Hepatocyte (in vitro differentiated cells): ENCODE measurements around the gene KRTAP5-4. TPM values are rescaled to one million over a fixed set of nuclear protein-coding genes. Genes with fewer than 3 reads are reported as not detected.

Experiments
- DNase-seq: peaks from one replicate; pipeline ENCODE4 v3.0.0-alpha.2; 2016; ENCODE audit warnings: low spot score
- H2AFZ ChIP-seq: fragments of 200-600 bp; sonication (generic); 2 replicates; pipeline ENCODE4 v1.6.0; 2016; ENCODE audit warnings: antibody characterized with exemption, mild to moderate bottlenecking
- H3K27ac ChIP-seq: fragments of 200-600 bp; sonication (generic); 2 replicates; pipeline ENCODE4 v1.5.1; 2016; ENCODE audit warnings: mild to moderate bottlenecking
- H3K27me3 ChIP-seq: fragments of 200-600 bp; sonication (generic); 2 replicates; pipeline ENCODE4 v1.6.1; 2016
- H3K36me3 ChIP-seq: fragments of 200-600 bp; sonication (generic); replicated peaks from 2 replicates; pipeline ENCODE4 v1.5.1; 2016; ENCODE audit warnings: low read depth; ENCODE audit not compliant: insufficient read depth
- H3K4me1 ChIP-seq: fragments of 200-600 bp; sonication (generic); 2 replicates; pipeline ENCODE4 v1.5.1; 2016; ENCODE audit warnings: mild to moderate bottlenecking, moderate library complexity; ENCODE audit not compliant: insufficient read depth
- H3K4me2 ChIP-seq: fragments of 200-600 bp; sonication (generic); 2 replicates; pipeline ENCODE4 v1.6.0; 2016
- H3K4me3 ChIP-seq: fragments of 200-600 bp; sonication (generic); 2 replicates; pipeline ENCODE4 v1.5.1; 2016; ENCODE audit warnings: mild to moderate bottlenecking
- H3K79me2 ChIP-seq: fragments of 200-600 bp; sonication (generic); 2 replicates; pipeline ENCODE4 v1.6.0; 2017; ENCODE audit warnings: mild to moderate bottlenecking
- H3K9me2 ChIP-seq: fragments of 200-600 bp; sonication (generic); replicated peaks from 2 replicates; pipeline ENCODE4 v1.6.0; 2017; ENCODE audit warnings: mild to moderate bottlenecking; ENCODE audit not compliant: insufficient read depth
- H3K9me3 ChIP-seq: fragments of 200-600 bp; sonication (generic); 2 replicates; pipeline ENCODE4 v1.5.1; 2016; ENCODE audit warnings: low read depth, mild to moderate bottlenecking
- H4K20me1 ChIP-seq: fragments of 200-600 bp; sonication (generic); 2 replicates; pipeline ENCODE4 v1.6.0; 2016; ENCODE audit warnings: mild to moderate bottlenecking; ENCODE audit not compliant: insufficient read depth, poor library complexity, severe bottlenecking
- EZH2 ChIP-seq: fragments of 200-600 bp; sonication (generic); IDR thresholded peaks from 2 replicates; pipeline ENCODE4 v1.6.1; 2016; ENCODE audit warnings: antibody characterized with exemption, mild to moderate bottlenecking, borderline replicate concordance
- EZH2phosphoT487 ChIP-seq: fragments of 200-600 bp; sonication (generic); IDR thresholded peaks from one replicate; pipeline ENCODE4 v1.6.1; 2018; ENCODE audit warnings: antibody characterized with exemption, mild to moderate bottlenecking, low read depth, moderate library complexity; ENCODE audit not compliant: unreplicated experiment, severe bottlenecking
- WGBS: methylation state at CpG from one replicate; pipeline ENCODE4 v1.1.6; 2016; ENCODE audit warnings: low lambda C conversion rate; ENCODE audit errors: missing lambda C conversion rate; 5-methylcytosine and 5-hydroxymethylcytosine counted together
- polyA plus RNA-seq: library from polyadenylated mRNA; unstranded; fragments of >200 nt; fragmentation: Nextera tagmentation; extraction: Ambion mirVana; gene quantifications from 2 replicates; pipeline ENCODE4 v1.2.1, GENCODE V29; 2016
- total RNA-seq: library from RNA; depleted of rRNA; stranded (reverse); fragments of >200 nt; gene quantifications from 2 replicates; pipeline ENCODE4 v1.2.3, GENCODE V29; 2014
- TF ChIP-seq, protein P1 (sequence below): fragments of 200-600 bp; sonication (generic); IDR thresholded peaks from 2 replicates; pipeline ENCODE4 v1.5.1; 2016; ENCODE audit warnings: antibody characterized with exemption, mild to moderate bottlenecking; ENCODE audit not compliant: poor library complexity

Gene KRTAP5-4
- total and polyA plus RNA-seq, 2 experiments from 2014 or later, result not detected

DNA sequence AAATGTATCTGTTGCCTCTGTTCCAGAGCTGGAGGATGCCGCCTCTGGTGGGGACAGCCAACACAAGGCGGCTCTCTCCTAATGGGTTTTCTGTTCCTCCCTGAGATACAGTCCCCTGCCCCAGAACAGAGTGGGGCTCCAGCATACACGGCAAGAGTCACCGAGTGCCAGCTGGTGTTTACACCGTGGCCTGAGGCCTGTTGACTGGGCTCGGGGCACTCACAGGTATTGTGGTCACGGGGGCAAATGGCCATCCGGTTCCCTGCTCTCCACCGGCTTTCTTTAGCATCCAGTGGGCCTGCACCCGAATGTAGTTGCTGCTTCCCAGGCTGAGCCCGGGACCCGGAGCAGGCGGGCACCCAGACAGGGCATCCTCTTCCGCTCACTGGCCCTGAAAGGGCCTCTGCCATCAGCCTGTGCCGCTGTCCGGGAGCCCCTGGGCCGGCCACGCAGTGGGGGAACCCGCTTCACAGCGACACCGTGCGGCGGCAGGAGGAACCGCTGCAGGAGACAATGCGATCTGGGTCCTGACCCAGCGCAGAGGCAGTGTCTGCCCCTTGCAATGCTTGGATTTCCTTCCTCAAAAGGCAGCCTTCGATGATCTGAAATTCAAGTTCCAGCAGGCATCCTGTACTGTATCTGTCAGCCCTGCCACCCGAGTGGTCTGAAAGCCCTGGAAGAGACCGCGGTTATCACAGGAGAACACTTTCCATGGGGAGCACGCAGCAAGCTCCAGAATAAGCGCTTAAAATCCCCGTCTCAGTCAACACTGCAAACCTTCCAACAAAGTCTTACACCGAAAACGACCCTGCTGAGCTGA is 6.8 kb upstream of the KRTAP5-4 start:
- no peak overlapping the region for H3K4me3 ChIP-seq
- no peaks in the 10 kb centered on the region for H3K9me2 ChIP-seq
- H3K27ac ChIP-seq, result no peak overlapping the region
- TF ChIP-seq EZH2, result no peak
- TF ChIP-seq, protein P1, sequence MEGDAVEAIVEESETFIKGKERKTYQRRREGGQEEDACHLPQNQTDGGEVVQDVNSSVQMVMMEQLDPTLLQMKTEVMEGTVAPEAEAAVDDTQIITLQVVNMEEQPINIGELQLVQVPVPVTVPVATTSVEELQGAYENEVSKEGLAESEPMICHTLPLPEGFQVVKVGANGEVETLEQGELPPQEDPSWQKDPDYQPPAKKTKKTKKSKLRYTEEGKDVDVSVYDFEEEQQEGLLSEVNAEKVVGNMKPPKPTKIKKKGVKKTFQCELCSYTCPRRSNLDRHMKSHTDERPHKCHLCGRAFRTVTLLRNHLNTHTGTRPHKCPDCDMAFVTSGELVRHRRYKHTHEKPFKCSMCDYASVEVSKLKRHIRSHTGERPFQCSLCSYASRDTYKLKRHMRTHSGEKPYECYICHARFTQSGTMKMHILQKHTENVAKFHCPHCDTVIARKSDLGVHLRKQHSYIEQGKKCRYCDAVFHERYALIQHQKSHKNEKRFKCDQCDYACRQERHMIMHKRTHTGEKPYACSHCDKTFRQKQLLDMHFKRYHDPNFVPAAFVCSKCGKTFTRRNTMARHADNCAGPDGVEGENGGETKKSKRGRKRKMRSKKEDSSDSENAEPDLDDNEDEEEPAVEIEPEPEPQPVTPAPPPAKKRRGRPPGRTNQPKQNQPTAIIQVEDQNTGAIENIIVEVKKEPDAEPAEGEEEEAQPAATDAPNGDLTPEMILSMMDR, result peak; percentile 87
- no peaks in the 10 kb centered on the region for H3K9me3 ChIP-seq
- H2AFZ ChIP-seq, result no peak overlapping the region
- no peaks in the 10 kb centered on the region for H3K36me3 ChIP-seq
- no peaks in the 10 kb centered on the region for H3K4me1 ChIP-seq
- DNase-seq, result peak; percentile 75
- H3K4me2 ChIP-seq, result no peak overlapping the region
- no peaks in the 10 kb centered on the region for H4K20me1 ChIP-seq
- peaks cover 11% of the 10 kb centered on the region for H3K27me3 ChIP-seq
- H3K79me2 ChIP-seq, result no peaks in the 10 kb centered on the region
- 38% methylated on average over 35 of the region's 35 CpGs for WGBS

- Histone ChIP-seq H3K4me1 (no peaks in the 10 kb centered on the region), H3K27me3 (peaks cover 9% of the 10 kb centered on the region), H4K20me1 (no peaks in the 10 kb centered on the region), H3K9me2 (no peaks in the 10 kb centered on the region), H3K4me3 (no peak overlapping the region), H3K79me2 (no peaks in the 10 kb centered on the region), H3K36me3 (no peaks in the 10 kb centered on the region), H3K4me2 (no peak overlapping the region), H3K9me3 (no peaks in the 10 kb centered on the region), H2AFZ (no peak overlapping the region), H3K27ac (no peak overlapping the region)
- TF ChIP-seq EZH2phosphoT487 (no peak), EZH2 (no peak)
- TF ChIP-seq, protein P1, result no peak
- DNase-seq, result no peak
- 94% methylated on average over 13 of the region's 13 CpGs for WGBS
Observed at GRCh38 chr11:1625541-1625940, 3.6 kb upstream of the KRTAP5-4 start.

- H3K27ac ChIP-seq, result no peak overlapping the region
- peaks cover 7% of the 10 kb centered on the region for H3K27me3 ChIP-seq
- TF ChIP-seq EZH2 (no peak), EZH2phosphoT487 (no peak)
- TF ChIP-seq, protein P1, result no peak
- no peaks in the 10 kb centered on the region for H4K20me1 ChIP-seq
- H3K4me1 ChIP-seq, result no peaks in the 10 kb centered on the region
- H3K79me2 ChIP-seq, result no peaks in the 10 kb centered on the region
- H3K9me3 ChIP-seq, result no peaks in the 10 kb centered on the region
- no peak overlapping the region for H2AFZ ChIP-seq
- DNase-seq, result no peak
- H3K36me3 ChIP-seq, result no peaks in the 10 kb centered on the region
- H3K4me3 ChIP-seq, result no peak overlapping the region
- no peaks in the 10 kb centered on the region for H3K9me2 ChIP-seq
- 83% methylated on average over 16 of the region's 16 CpGs for WGBS
- H3K4me2 ChIP-seq, result no peak overlapping the region
Observed at GRCh38 chr11:1624621-1625020, 2.7 kb upstream of the KRTAP5-4 start.
